ENCODE data around the gene LRRC56. TPM values are rescaled to one million over a fixed set of nuclear protein-coding genes. Genes with fewer than 3 reads are reported as not detected.
A peak's percentile ranks its signal among the peaks of the same experiment; 100 is the strongest.

The LRRC56 gene
- total RNA-seq, 1 experiment from 2014 or later = 3.4 TPM

GRCh38 chr11:490930-491260 lies 46.4 kb upstream of the LRRC56 start:
- no peak for TF ChIP-seq CTCF (conservative IDR thresholded peaks at IDR 0.05)
- H3K27me3 Mint-ChIP-seq (ENCODE audit: low read depth) = no peaks in the 10 kb centered on the region; the same call in 1 of the 2 replicates
- Histone ChIP-seq H3K9ac (ENCODE audit: extremely low read depth, insufficient read length, low read length) (no peak overlapping the region), H3K9me3 (ENCODE audit: control insufficient read depth, low read depth, low read length) (no peaks in the 10 kb centered on the region), H2BK12ac (ENCODE audit: insufficient read length, low read depth, low read length) (no peak overlapping the region), H3K79me1 (ENCODE audit: insufficient read depth, low read depth, low read length, poor library complexity, severe bottlenecking) (no peaks in the 10 kb centered on the region), H2BK15ac (ENCODE audit: low read depth, low read length) (no peak overlapping the region), H3K4me1 (ENCODE audit: insufficient read depth, low read length) (no peaks in the 10 kb centered on the region), H2AK5ac (ENCODE audit: insufficient read length, low read length) (no peak overlapping the region), H3K27me3 (ENCODE audit: insufficient read depth, low read length) (no peaks in the 10 kb centered on the region), H3K23me2 (ENCODE audit: insufficient read length, low read depth, low read length, poor library complexity, severe bottlenecking) (no peaks in the 10 kb centered on the region), H4K5ac (ENCODE audit: insufficient read length, low read depth, low read length) (no peak overlapping the region), H3K23ac (ENCODE audit: insufficient read length, low read depth, low read length) (no peak overlapping the region), H2BK20ac (ENCODE audit: low read depth, low read length, poor library complexity, severe bottlenecking) (no peak overlapping the region), H3K4me2 (ENCODE audit: insufficient read depth, insufficient read length, low read length) (no peak overlapping the region), H4K20me1 (ENCODE audit: control insufficient read depth, insufficient read depth, insufficient read length) (no peaks in the 10 kb centered on the region), H3T11ph (ENCODE audit: low read length) (no peak overlapping the region), H3K27ac (ENCODE audit: insufficient read length, low read depth, low read length) (no peak overlapping the region), H4K91ac (ENCODE audit: insufficient read length, low read depth, low read length) (no peak overlapping the region), H3K79me2 (ENCODE audit: insufficient read depth, low read length) (no peaks in the 10 kb centered on the region), H3K56ac (ENCODE audit: insufficient read length, low read depth, low read length) (no peak overlapping the region), H3K14ac (ENCODE audit: insufficient read depth, low read length) (no peak overlapping the region), H4K8ac (replicated peaks; ENCODE audit: insufficient read length, low read depth, low read length) (no peak overlapping the region), H3K4ac (ENCODE audit: low read depth, low read length) (no peak overlapping the region), H2BK5ac (ENCODE audit: insufficient read length, low read length) (no peak overlapping the region), H2AFZ (ENCODE audit: low read length) (no peak overlapping the region), H3K18ac (ENCODE audit: insufficient read length, low read depth, low read length) (no peak overlapping the region), H2BK120ac (ENCODE audit: low read depth, low read length, poor library complexity, severe bottlenecking) (no peak overlapping the region)
- WGBS (ENCODE audit: extremely low coverage, insufficient read length, low lambda C conversion rate) = no CpG with 5 or more reads among the region's 15 CpGs
- DNase-seq = peak; percentile 18
- no peaks in the 10 kb centered on the region for H3K4me1 Mint-ChIP-seq
- H3K27ac Mint-ChIP-seq = no peak overlapping the region
- no peak overlapping the region for H3K4me3 Mint-ChIP-seq
- peaks cover 7 to 31% (median 31%) of the 10 kb centered on the region in 3 experiments for H3K36me3 Mint-ChIP-seq (ENCODE audit: insufficient read depth in 1 of 3, low read depth in 3 of 3)
- no peaks in the 10 kb centered on the region for H3K9me3 Mint-ChIP-seq
